Panc1 (cell line): ENCODE results near the gene GRIK3.

ENCODE experiments used
- POLR2AphosphoS5 ChIP-seq: IDR thresholded peaks from 2 replicates; pipeline ENCODE4 v1.6.1; 2012; ENCODE audit warnings: mild to moderate bottlenecking, low read depth, low read length, moderate library complexity
- TF ChIP-seq, protein P1 (sequence below): fragments of 450-650 bp; IDR thresholded peaks from 2 replicates; pipeline ENCODE4 v1.5.1; 2017; ENCODE audit warnings: mild to moderate bottlenecking

DNA sequence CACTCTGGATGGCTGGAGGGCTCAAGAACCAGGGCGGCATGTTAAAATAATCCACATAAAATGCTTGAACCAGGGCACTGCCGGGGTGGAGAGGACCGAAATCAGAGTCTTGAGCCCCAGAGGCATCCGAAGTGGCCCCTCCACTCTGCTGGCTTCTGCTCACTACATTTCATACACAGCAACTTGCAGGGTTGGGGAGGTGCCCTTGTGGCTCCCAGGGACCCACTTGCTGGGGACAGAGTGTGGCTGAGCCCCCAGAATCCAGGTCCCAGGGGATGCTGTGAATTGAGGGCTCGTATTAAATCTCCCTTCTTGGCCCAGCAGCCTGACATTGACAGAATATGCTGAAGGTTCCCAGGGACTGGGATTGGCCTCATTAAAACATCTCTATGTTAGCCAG is 181.7 kb downstream of the GRIK3 start:
- TF ChIP-seq, protein P1, sequence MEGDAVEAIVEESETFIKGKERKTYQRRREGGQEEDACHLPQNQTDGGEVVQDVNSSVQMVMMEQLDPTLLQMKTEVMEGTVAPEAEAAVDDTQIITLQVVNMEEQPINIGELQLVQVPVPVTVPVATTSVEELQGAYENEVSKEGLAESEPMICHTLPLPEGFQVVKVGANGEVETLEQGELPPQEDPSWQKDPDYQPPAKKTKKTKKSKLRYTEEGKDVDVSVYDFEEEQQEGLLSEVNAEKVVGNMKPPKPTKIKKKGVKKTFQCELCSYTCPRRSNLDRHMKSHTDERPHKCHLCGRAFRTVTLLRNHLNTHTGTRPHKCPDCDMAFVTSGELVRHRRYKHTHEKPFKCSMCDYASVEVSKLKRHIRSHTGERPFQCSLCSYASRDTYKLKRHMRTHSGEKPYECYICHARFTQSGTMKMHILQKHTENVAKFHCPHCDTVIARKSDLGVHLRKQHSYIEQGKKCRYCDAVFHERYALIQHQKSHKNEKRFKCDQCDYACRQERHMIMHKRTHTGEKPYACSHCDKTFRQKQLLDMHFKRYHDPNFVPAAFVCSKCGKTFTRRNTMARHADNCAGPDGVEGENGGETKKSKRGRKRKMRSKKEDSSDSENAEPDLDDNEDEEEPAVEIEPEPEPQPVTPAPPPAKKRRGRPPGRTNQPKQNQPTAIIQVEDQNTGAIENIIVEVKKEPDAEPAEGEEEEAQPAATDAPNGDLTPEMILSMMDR = no peak
- TF ChIP-seq POLR2AphosphoS5 = no peak
